HepG2 (cell line): ENCODE measurements around the gene TMEM59. TPM values are rescaled to one million over a fixed set of nuclear protein-coding genes. Genes with fewer than 3 reads are reported as not detected.

Experiments used
- ATAC-seq: fragments of 200-7000 bp; cut with Tn5 transposase; 3 replicates; pipeline ENCODE4 v1.9.1; 2020; ENCODE audit warnings: mild to moderate bottlenecking, moderate library complexity
- BruUV-seq: library from RNA; stranded (reverse); fragments of 400-500 nt; replicated peaks from 2 replicates; lab custom pipeline; 2021; lab: Mats Ljungman, UMichigan
- CTCF ChIA-PET: fragments of 300-600 bp; formaldehyde crosslinking; extraction: SDS; loops from one replicate; lab custom pipeline; 2021; ENCODE audit warnings: low total read pairs, inconsistent platforms, low intra/inter-chr PET ratio; lab: Yijun Ruan, JAX
- POLR2A ChIA-PET: fragments of 350-600 bp; sonication (Branson Sonifier 250); formaldehyde crosslinking; loops from one replicate; lab custom pipeline; 2020; ENCODE audit warnings: antibody characterized with exemption, inconsistent platforms; lab: Yijun Ruan, JAX
- DNase-seq: peaks from one replicate; pipeline ENCODE4 v3.0.0-alpha.2; 2015; ENCODE audit warnings: low spot score
- FAIRE-seq: peaks from 3 replicates; lab custom pipeline; 2011; peaks lifted over from hg19 to GRCh38; lab: Jason Lieb, UNC
- H2AFZ ChIP-seq: one replicate; pipeline ENCODE4 v1.6.1; 2011; ENCODE audit warnings: low read length, inconsistent platforms
- H3K27ac ChIP-seq: fragments of 300-600 bp; 3 replicates; pipeline ENCODE4 v1.8.0; 2011; ENCODE audit warnings: mixed run types, mild to moderate bottlenecking, mixed read lengths, low read length, inconsistent platforms; ENCODE audit not compliant: insufficient read depth; ENCODE audit errors: extremely low read length
- H3K27me3 ChIP-seq, 2 experiments: fragments of 200-600 bp in 1 of 2; 2 replicates in 1 of 2; 3 replicates in 1 of 2; pipeline versions ENCODE4 v1.6.0 to v1.8.0; 2011; ENCODE audit warnings: low read length in 2 of 2, mild to moderate bottlenecking in 2 of 2, moderate library complexity in 2 of 2, inconsistent platforms in 1 of 2; ENCODE audit not compliant: insufficient read depth in 2 of 2, control insufficient read depth in 1 of 2
- H3K36me3 ChIP-seq, 2 experiments: fragments of 200-600 bp in 1 of 2; replicated peaks in 1 of 2; 2 replicates in 1 of 2; 3 replicates in 1 of 2; pipeline versions ENCODE4 v1.5.1 to v1.8.0; 2011; ENCODE audit warnings: low read length in 2 of 2, inconsistent platforms in 1 of 2; ENCODE audit not compliant: insufficient read depth in 2 of 2, control insufficient read depth in 1 of 2
- H3K4me1 ChIP-seq: 2 replicates; pipeline ENCODE4 v1.5.1; 2012; ENCODE audit warnings: low read length, inconsistent platforms; ENCODE audit not compliant: insufficient read depth
- H3K4me2 ChIP-seq: 2 replicates; pipeline ENCODE4 v1.6.0; 2011; ENCODE audit warnings: low read depth, low read length, inconsistent platforms
- H3K4me3 ChIP-seq, 3 experiments: fragments of 200-600 bp in 1 of 3; sonication (generic), shearing (Covaris generic) in 1 of 3; replicated peaks in 1 of 3; 2 replicates each; pipeline ENCODE4 v1.5.1; 2011 to 2016; ENCODE audit warnings: low read length in 3 of 3, inconsistent platforms in 2 of 3, low read depth in 2 of 3, mild to moderate bottlenecking in 2 of 3, control low read depth in 1 of 3, mixed read lengths in 1 of 3; ENCODE audit not compliant: insufficient read depth in 1 of 3
- H3K79me2 ChIP-seq: one replicate; pipeline ENCODE4 v1.6.1; 2011; ENCODE audit warnings: low read length, inconsistent platforms; ENCODE audit not compliant: insufficient read depth
- H3K9ac ChIP-seq: 2 replicates; pipeline ENCODE4 v1.6.0; 2011; ENCODE audit warnings: mild to moderate bottlenecking, low read depth, low read length, inconsistent platforms; ENCODE audit not compliant: insufficient read depth
- H3K9me3 ChIP-seq: 2 replicates; pipeline ENCODE4 v1.5.1; 2012; ENCODE audit warnings: mild to moderate bottlenecking, low read length
- H4K20me1 ChIP-seq: 2 replicates; pipeline ENCODE4 v1.6.0; 2011; ENCODE audit warnings: inconsistent platforms, mild to moderate bottlenecking, low read length, moderate library complexity; ENCODE audit not compliant: insufficient read depth
- AHDC1 ChIP-seq: sonication (generic); formaldehyde crosslinking; IDR thresholded peaks from 2 replicates; pipeline ENCODE4 v1.5.1; 2020; ENCODE audit warnings: mild to moderate bottlenecking, missing genetic modification reagents, borderline replicate concordance
- ELF3 ChIP-seq: IDR thresholded peaks from 2 replicates; pipeline ENCODE4 v1.6.1; 2016; ENCODE audit warnings: missing genetic modification reagents, missing compliant biosample characterization
- FOXA3 ChIP-seq: IDR thresholded peaks from 2 replicates; pipeline ENCODE4 v1.6.1; 2016; ENCODE audit warnings: missing genetic modification reagents, missing compliant biosample characterization
- HNF4A ChIP-seq: sonication (generic); formaldehyde crosslinking; IDR thresholded peaks from 2 replicates; pipeline ENCODE4 v1.4.0; 2020; ENCODE audit warnings: missing genetic modification reagents
- MIER3 ChIP-seq: IDR thresholded peaks from 2 replicates; pipeline ENCODE4 v1.6.1; 2016; ENCODE audit warnings: missing compliant biosample characterization, borderline replicate concordance
- SALL1 ChIP-seq: sonication (generic); formaldehyde crosslinking; IDR thresholded peaks from 2 replicates; pipeline ENCODE4 v1.8.0; 2022; ENCODE audit warnings: mild to moderate bottlenecking, missing genetic modification reagents
- ZFX ChIP-seq: sonication (generic); formaldehyde crosslinking; IDR thresholded peaks from 2 replicates; pipeline ENCODE4 v1.4.0; 2020; ENCODE audit warnings: mild to moderate bottlenecking, low read depth, missing genetic modification reagents, moderate library complexity
- ZNF501 ChIP-seq: sonication (generic); formaldehyde crosslinking; IDR thresholded peaks from 2 replicates; pipeline ENCODE4 v1.5.1; 2020; ENCODE audit warnings: mild to moderate bottlenecking, moderate library complexity, missing genetic modification reagents
- ZNF710 ChIP-seq: sonication (generic); formaldehyde crosslinking; IDR thresholded peaks from 2 replicates; pipeline ENCODE4 v1.5.0; 2020; ENCODE audit warnings: mild to moderate bottlenecking, missing genetic modification reagents, borderline replicate concordance
- ZSCAN29 ChIP-seq: sonication (generic); formaldehyde crosslinking; conservative IDR thresholded peaks from 2 replicates; pipeline ENCODE4 v1.4.0; 2020; ENCODE audit warnings: mild to moderate bottlenecking, missing genetic modification reagents
- WGBS: methylation state at CpG from one replicate; pipeline ENCODE4 v1.1.6; 2017; ENCODE audit warnings: low lambda C conversion rate; 5-methylcytosine and 5-hydroxymethylcytosine counted together
- in situ Hi-C: cut with HindIII; loops from 2 replicates; pipeline ENCODE4 v1.10.0; 2017; ENCODE audit warnings: low pct_unique_long_range_greater_than_20kb; ENCODE audit not compliant: extremely low pct_ligation_motif_present
- intact Hi-C: fragments of 100-400 bp; cut with micrococcal nuclease; formaldehyde crosslinking; loops from one replicate; pipeline ENCODE4 v1.10.0; 2022; ENCODE audit not compliant: unreplicated experiment
- polyA plus RNA-seq, 8 experiments: library from polyadenylated mRNA; depleted of rRNA in 3 of 8; stranded (reverse) in 7 of 8; unstranded in 1 of 8; fragments of >200 nt; fragmentation: Illumina TruSeq in 4 of 8; extraction: Trizol in 4 of 8; gene quantifications; 2 replicates each; pipeline versions ENCODE4 v1.2.1 to v1.2.3, GENCODE V29; 2011 to 2016; ENCODE audit warnings: low read depth in 4 of 8, missing spikeins in 1 of 8, mixed read lengths in 1 of 8; ENCODE audit not compliant: insufficient read depth in 1 of 8
- total RNA-seq, 5 experiments: library from RNA; depleted of rRNA; stranded (reverse); fragments of >200 nt; fragmentation: Illumina TruSeq; extraction: Trizol; gene quantifications; 2 replicates each; pipeline ENCODE4 v1.2.3, GENCODE V29; 2016; ENCODE audit warnings: low read depth in 1 of 5
- TF ChIP-seq, protein P1 (sequence below): sonication (generic); formaldehyde crosslinking; conservative IDR thresholded peaks from 2 replicates; pipeline ENCODE4 v1.4.0; 2020; ENCODE audit warnings: mild to moderate bottlenecking, missing genetic modification reagents, moderate library complexity

TMEM59 gene
- total and polyA plus RNA-seq, 2 of the 13 experiments (the other 11 are each of a cell fraction or from before 2014, with no cell fraction given), result 147 to 363 TPM

- Histone ChIP-seq H3K4me3 (no peak overlapping the region), H3K79me2 (no peaks in the 10 kb centered on the region), H3K9me3 (no peaks in the 10 kb centered on the region), H3K9ac (no peak overlapping the region), H3K27ac (peak overlapping the region; percentile 38), H4K20me1 (no peaks in the 10 kb centered on the region), H3K36me3 (peaks cover 0 to 9% of the 10 kb centered on the region in 2 experiments; a peak in 3 of 5 replicates), H3K4me1 (peaks cover 38% of the 10 kb centered on the region), H3K4me2 (peak overlapping the region; percentile 8; the same call in 1 of the 2 replicates), H2AFZ (no peak overlapping the region), H3K27me3 (no peaks in the 10 kb centered on the region)
- ChIA-PET POLR2A (no interaction called here), CTCF (interaction anchor here (0.8 kb wide), 1 partner anchor 24 kb away, joined by 3 read pairs; no protein-coding TSS in a partner anchor)
- FAIRE-seq (peak; percentile 63), ATAC-seq (peak; percentile 81), DNase-seq (peak; percentile 24)
- in situ Hi-C loops, result no loop called here
- intact Hi-C loops, result no loop called here
- 72% methylated on average over 4 of the region's 4 CpGs for WGBS
- BruUV-seq, result no TSS peak
- TF ChIP-seq ZNF710 (CRISPR knock-in tag) (peak; percentile 41; the same call in 1 of the 2 replicates), FOXA3 (CRISPR knock-in tag) (peak; percentile 68), HNF4A (CRISPR knock-in tag) (peak; percentile 13; the same call in 1 of the 2 replicates), MIER3 (no peak), SALL1 (CRISPR knock-in tag) (peak; percentile 40), ELF3 (CRISPR knock-in tag) (peak; percentile 54; the same call in 1 of the 2 replicates), AHDC1 (peak; percentile 16; the same call in 1 of the 2 replicates), ZFX (0 out of 2 replicates have a peak, but pooled peaks have one; percentile 18), ZNF501 (CRISPR knock-in tag) (0 out of 2 replicates have a peak, but pooled peaks have one; percentile 25), ZSCAN29 (CRISPR knock-in tag) (0 out of 2 replicates have a peak, but pooled peaks have one; percentile 8)
- TF ChIP-seq, protein P1, sequence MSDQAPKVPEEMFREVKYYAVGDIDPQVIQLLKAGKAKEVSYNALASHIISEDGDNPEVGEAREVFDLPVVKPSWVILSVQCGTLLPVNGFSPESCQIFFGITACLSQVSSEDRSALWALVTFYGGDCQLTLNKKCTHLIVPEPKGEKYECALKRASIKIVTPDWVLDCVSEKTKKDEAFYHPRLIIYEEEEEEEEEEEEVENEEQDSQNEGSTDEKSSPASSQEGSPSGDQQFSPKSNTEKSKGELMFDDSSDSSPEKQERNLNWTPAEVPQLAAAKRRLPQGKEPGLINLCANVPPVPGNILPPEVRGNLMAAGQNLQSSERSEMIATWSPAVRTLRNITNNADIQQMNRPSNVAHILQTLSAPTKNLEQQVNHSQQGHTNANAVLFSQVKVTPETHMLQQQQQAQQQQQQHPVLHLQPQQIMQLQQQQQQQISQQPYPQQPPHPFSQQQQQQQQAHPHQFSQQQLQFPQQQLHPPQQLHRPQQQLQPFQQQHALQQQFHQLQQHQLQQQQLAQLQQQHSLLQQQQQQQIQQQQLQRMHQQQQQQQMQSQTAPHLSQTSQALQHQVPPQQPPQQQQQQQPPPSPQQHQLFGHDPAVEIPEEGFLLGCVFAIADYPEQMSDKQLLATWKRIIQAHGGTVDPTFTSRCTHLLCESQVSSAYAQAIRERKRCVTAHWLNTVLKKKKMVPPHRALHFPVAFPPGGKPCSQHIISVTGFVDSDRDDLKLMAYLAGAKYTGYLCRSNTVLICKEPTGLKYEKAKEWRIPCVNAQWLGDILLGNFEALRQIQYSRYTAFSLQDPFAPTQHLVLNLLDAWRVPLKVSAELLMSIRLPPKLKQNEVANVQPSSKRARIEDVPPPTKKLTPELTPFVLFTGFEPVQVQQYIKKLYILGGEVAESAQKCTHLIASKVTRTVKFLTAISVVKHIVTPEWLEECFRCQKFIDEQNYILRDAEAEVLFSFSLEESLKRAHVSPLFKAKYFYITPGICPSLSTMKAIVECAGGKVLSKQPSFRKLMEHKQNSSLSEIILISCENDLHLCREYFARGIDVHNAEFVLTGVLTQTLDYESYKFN (CRISPR knock-in tag), result peak; percentile 58
Observed at GRCh38 chr1:54094001-54094729, 41.2 kb upstream of the TMEM59 start.
